C4-2B (cell line): Measurements from ENCODE around the gene LCN15.

Experiments used
- H3K27ac ChIP-seq: fragments of 450-650 bp; 2 replicates; pipeline ENCODE4 v1.5.1; 2017
- CTCF ChIP-seq: fragments of 450-650 bp; conservative IDR thresholded peaks from 2 replicates; pipeline ENCODE4 v1.5.1; 2017; ENCODE audit warnings: mild to moderate bottlenecking
- ZFX ChIP-seq: fragments of 450-650 bp; IDR thresholded peaks from 2 replicates; pipeline ENCODE4 v1.6.1; 2017

LCN15 gene

GRCh38 chr9:136764301-136764891 is at the start of gene LCN15:
LCN15 (minus strand) TSS chr9:136764518; CDS start chr9:136764488, 30 bp downstream.
- H3K27ac ChIP-seq = no peak within 1 kb of the TSS
- TF ChIP-seq CTCF = no peak
- TF ChIP-seq ZFX = no peak

GRCh38 chr9:136808806-136809158 is 44.5 kb upstream of the LCN15 start:
- TF ChIP-seq ZFX = no peak
- H3K27ac ChIP-seq = peak overlapping the region; percentile 97

- peak; percentile 82 for TF ChIP-seq ZFX
- TF ChIP-seq CTCF = no peak
- H3K27ac ChIP-seq = peak overlapping the region; percentile 97
Measured at GRCh38 chr9:136808075-136808805, 43.9 kb upstream of the LCN15 start.

- TF ChIP-seq ZFX (no peak), CTCF (no peak)
- H3K27ac ChIP-seq = peak within 1 kb of the TSS; percentile 97
Measured at GRCh38 chr9:136807281-136808074, 43.2 kb upstream of the LCN15 start, which contains the start of gene RABL6. RABL6 (plus strand) TSS chr9:136807948; CDS start chr9:136808197, 249 bp downstream.

GRCh38 chr9:136806631-136807201 is 42.4 kb upstream of the LCN15 start:
- H3K27ac ChIP-seq = peak overlapping the region; percentile 97
- no peak for TF ChIP-seq CTCF
- TF ChIP-seq ZFX = no peak

GRCh38 chr9:136806067-136806466 is 41.7 kb upstream of the LCN15 start:
- no peak for TF ChIP-seq ZFX
- TF ChIP-seq CTCF = no peak
- H3K27ac ChIP-seq = peak overlapping the region; percentile 97; the same call in 1 of the 2 replicates

GRCh38 chr9:136805207-136805740 is 41.0 kb upstream of the LCN15 start:
- H3K27ac ChIP-seq = peak overlapping the region; percentile 81
- no peak for TF ChIP-seq ZFX
- TF ChIP-seq CTCF = no peak
